ENCODE data around the gene SLC38A10.
A peak's percentile ranks its signal among the peaks of the same experiment; 100 is the strongest.

Gene SLC38A10

GRCh38 chr17:81254955-81255717, 40.0 kb downstream of the SLC38A10 start:
- H3K27ac ChIP-seq: peak overlapping the region; percentile 23; the same call in 1 of the 2 replicates
- TF ChIP-seq CTCF (conservative IDR thresholded peaks at IDR 0.05) (peak; percentile 82), ZFX (IDR thresholded peaks at IDR 0.05) (no peak)

GRCh38 chr17:81253358-81254131, 41.6 kb downstream of the SLC38A10 start:
- H3K27ac ChIP-seq: no peak overlapping the region
- TF ChIP-seq ZFX (IDR thresholded peaks at IDR 0.05): no peak
- peak; percentile 89 for TF ChIP-seq CTCF (conservative IDR thresholded peaks at IDR 0.05)

GRCh38 chr17:81252987-81253329, 42.1 kb downstream of the SLC38A10 start:
- H3K27ac ChIP-seq: no peak overlapping the region
- TF ChIP-seq CTCF (conservative IDR thresholded peaks at IDR 0.05) (no peak), ZFX (IDR thresholded peaks at IDR 0.05) (no peak)

GRCh38 chr17:81252326-81252986, 42.7 kb downstream of the SLC38A10 start:
- no peak overlapping the region for H3K27ac ChIP-seq
- TF ChIP-seq CTCF (conservative IDR thresholded peaks at IDR 0.05) (no peak), ZFX (IDR thresholded peaks at IDR 0.05) (no peak)

GRCh38 chr17:81251709-81252301, 43.3 kb downstream of the SLC38A10 start:
- no peak for TF ChIP-seq ZFX (IDR thresholded peaks at IDR 0.05)
- no peak for TF ChIP-seq CTCF (conservative IDR thresholded peaks at IDR 0.05)
- no peak overlapping the region for H3K27ac ChIP-seq

- TF ChIP-seq CTCF (conservative IDR thresholded peaks at IDR 0.05): no peak
- no peak for TF ChIP-seq ZFX (IDR thresholded peaks at IDR 0.05)
- no peak overlapping the region for H3K27ac ChIP-seq
Measured at GRCh38 chr17:81251094-81251708, 43.9 kb downstream of the SLC38A10 start.

Data from C4-2B (cell line).